Esophagus squamous epithelium (tissue), 4 donors: ENCODE results near the gene CNOT4.

Experiments used
- CTCF ChIP-seq, 6 experiments: fragments of 450-650 bp in 4 of 6; fragments of 200-600 bp in 2 of 6; sonication (generic) in 2 of 6; IDR thresholded peaks; one replicate each; pipeline ENCODE4 v1.5.1; 2016 to 2019; ENCODE audit warnings: antibody characterized with exemption in 6 of 6, mild to moderate bottlenecking in 4 of 6, moderate library complexity in 4 of 6
- POLR2A ChIP-seq, 4 donors: fragments of 450-650 bp; IDR thresholded peaks; one replicate each; pipeline ENCODE4 v1.6.1; 2017; ENCODE audit warnings: antibody characterized with exemption in 4 of 4, mild to moderate bottlenecking in 4 of 4, moderate library complexity in 3 of 4

DNA sequence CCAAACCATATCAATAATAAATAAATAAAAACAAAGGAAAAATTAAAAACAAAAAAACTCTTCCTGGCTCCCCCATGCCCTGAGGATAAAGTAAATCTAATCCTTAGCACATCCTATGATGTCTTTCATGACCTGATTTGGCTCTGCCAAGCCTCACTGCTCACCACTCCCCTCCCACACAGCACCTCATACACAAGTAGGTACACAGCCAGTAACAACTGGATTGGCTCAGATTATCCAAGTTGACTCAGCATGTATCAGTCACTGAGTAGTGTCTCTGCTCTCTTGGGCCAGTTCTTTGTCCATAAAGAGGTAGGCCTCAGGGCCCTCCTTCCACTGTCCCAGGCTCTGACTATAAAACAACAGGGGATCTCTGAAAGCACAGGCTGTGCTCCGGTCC, 176.7 kb downstream of the CNOT4 start:
- no peak for TF ChIP-seq CTCF (IDR thresholded peaks at IDR 0.05)
- no peak for TF ChIP-seq POLR2A (IDR thresholded peaks at IDR 0.05)
